Choroid plexus epithelial cell (primary cell): ENCODE data around the gene SLC18A2.

Experiments
- DNase-seq: peaks from one replicate; pipeline ENCODE4 v3.0.0-alpha.2; 2010; ENCODE audit warnings: low read depth
- H3K4me3 ChIP-seq: 2 replicates; pipeline ENCODE4 v1.5.1; 2011; ENCODE audit warnings: low read depth, mild to moderate bottlenecking, control low read depth, low read length, moderate library complexity
- TF ChIP-seq, protein P1 (sequence below): conservative IDR thresholded peaks from 2 replicates; pipeline ENCODE4 v1.5.1; 2011; ENCODE audit warnings: low read depth, mild to moderate bottlenecking, control low read depth, inconsistent platforms, low read length, moderate library complexity

Gene SLC18A2

GRCh38 chr10:117313641-117314040, 72.7 kb downstream of the SLC18A2 start:
- DNase-seq = no peak
- TF ChIP-seq, protein P1, sequence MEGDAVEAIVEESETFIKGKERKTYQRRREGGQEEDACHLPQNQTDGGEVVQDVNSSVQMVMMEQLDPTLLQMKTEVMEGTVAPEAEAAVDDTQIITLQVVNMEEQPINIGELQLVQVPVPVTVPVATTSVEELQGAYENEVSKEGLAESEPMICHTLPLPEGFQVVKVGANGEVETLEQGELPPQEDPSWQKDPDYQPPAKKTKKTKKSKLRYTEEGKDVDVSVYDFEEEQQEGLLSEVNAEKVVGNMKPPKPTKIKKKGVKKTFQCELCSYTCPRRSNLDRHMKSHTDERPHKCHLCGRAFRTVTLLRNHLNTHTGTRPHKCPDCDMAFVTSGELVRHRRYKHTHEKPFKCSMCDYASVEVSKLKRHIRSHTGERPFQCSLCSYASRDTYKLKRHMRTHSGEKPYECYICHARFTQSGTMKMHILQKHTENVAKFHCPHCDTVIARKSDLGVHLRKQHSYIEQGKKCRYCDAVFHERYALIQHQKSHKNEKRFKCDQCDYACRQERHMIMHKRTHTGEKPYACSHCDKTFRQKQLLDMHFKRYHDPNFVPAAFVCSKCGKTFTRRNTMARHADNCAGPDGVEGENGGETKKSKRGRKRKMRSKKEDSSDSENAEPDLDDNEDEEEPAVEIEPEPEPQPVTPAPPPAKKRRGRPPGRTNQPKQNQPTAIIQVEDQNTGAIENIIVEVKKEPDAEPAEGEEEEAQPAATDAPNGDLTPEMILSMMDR = no peak
- H3K4me3 ChIP-seq = no peak overlapping the region

DNA sequence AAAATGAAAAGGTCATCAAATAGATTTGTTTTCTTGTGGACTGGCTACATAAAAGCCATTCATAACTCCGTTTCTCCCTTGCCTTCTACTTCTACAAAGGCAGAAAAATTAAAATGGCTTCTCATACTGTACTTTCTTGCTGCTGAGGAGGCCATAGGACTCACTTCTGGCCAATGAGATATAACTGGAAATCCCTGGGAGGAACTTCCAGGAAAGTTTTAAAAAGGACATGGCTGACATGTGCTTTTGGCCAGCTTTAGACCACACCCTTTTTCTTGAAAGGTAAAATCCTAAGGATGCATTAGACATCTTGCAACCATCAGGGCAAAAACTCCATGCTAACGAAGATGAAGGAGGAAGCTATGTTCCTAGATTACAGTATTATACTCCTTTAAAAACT, 75.8 kb downstream of the SLC18A2 start:
- no peak for DNase-seq
- TF ChIP-seq, protein P1 = no peak
- H3K4me3 ChIP-seq = no peak overlapping the region

- TF ChIP-seq, protein P1 = peak; percentile 54
- H3K4me3 ChIP-seq = no peak overlapping the region
- DNase-seq = peak; percentile 36
These were observed 78.0 kb downstream of the SLC18A2 start for GRCh38 chr10:117318909-117319308.

DNA sequence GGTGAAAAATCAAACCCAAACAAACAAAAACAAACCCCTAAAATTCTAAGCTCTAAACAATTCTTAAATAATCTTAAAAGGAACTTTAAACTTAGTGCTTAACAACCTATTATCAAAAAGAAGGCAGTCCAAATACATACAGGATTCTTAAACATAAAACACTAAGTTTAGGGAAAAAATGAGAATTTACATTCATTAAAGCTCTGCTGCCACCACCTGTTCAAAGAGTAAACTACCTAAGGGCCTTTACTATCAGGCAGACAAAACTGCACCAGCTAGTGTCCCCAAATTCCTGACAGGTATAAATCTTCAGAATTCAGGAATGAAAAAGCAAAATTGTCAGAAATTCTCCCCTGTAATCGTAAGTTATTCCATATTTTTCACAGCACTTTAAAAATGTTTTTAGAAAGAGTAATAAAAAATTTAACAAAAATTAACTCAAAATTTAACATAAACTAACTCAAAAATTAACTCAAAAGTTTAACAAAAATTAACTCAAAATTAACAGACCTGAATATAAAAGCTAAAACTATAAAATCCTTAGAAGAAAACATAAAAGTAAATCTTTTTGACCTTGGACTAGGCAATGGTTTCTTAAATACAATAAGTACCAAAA, 79.2 kb downstream of the SLC18A2 start:
- peak; percentile 54 for DNase-seq
- H3K4me3 ChIP-seq = no peak overlapping the region
- TF ChIP-seq, protein P1 = peak; percentile 67

- TF ChIP-seq, protein P1 = peak; percentile 24
- DNase-seq = peak; percentile 69
These were observed 81.3 kb downstream of the SLC18A2 start for GRCh38 chr10:117322260-117322659.

GRCh38 chr10:117324367-117324766, 83.5 kb downstream of the SLC18A2 start:
- TF ChIP-seq, protein P1 = no peak
- no peak overlapping the region for H3K4me3 ChIP-seq
- no peak for DNase-seq

More at GRCh38 chr10:117322260-117322659, 81.3 kb downstream of the SLC18A2 start:
- H3K4me3 ChIP-seq = no peak overlapping the region

GRCh38 chr10:117327262-117327661, 86.3 kb downstream of the SLC18A2 start:
- H3K4me3 ChIP-seq = no peak overlapping the region
- DNase-seq = no peak
- TF ChIP-seq, protein P1 = no peak
